Parathyroid adenoma (tissue), 2 donors: ENCODE measurements around the gene ZNF469.

ENCODE experiments used
- H2AFZ ChIP-seq: fragments of 300-600 bp; sonication (generic); one replicate; pipeline ENCODE4 v1.7.0; 2017; ENCODE audit warnings: antibody characterized with exemption, mild to moderate bottlenecking
- H3K27ac ChIP-seq: fragments of 300-600 bp; sonication (generic); one replicate; pipeline ENCODE4 v1.7.0; 2017
- H3K27me3 ChIP-seq: fragments of 300-600 bp; sonication (generic); one replicate; pipeline ENCODE4 v1.7.0; 2017; ENCODE audit warnings: low read length; ENCODE audit not compliant: control insufficient read depth, insufficient read depth
- H3K36me3 ChIP-seq: fragments of 300-600 bp; sonication (generic); one replicate; pipeline ENCODE4 v1.7.0; 2017; ENCODE audit warnings: low read length; ENCODE audit not compliant: control insufficient read depth, insufficient read depth
- H3K4me1 ChIP-seq: fragments of 300-600 bp; sonication (generic); one replicate; pipeline ENCODE4 v1.7.0; 2017; ENCODE audit warnings: control low read depth
- H3K4me2 ChIP-seq: fragments of 300-600 bp; sonication (generic); one replicate; pipeline ENCODE4 v1.7.0; 2017; ENCODE audit warnings: low read length
- H3K4me3 ChIP-seq: fragments of 300-600 bp; sonication (generic); one replicate; pipeline ENCODE4 v1.7.0; 2017; ENCODE audit warnings: low read depth, low read length
- H3K79me2 ChIP-seq: fragments of 300-600 bp; sonication (generic); one replicate; pipeline ENCODE4 v1.7.0; 2017; ENCODE audit warnings: control low read depth
- H3K9ac ChIP-seq: fragments of 300-600 bp; sonication (generic); one replicate; pipeline ENCODE4 v1.7.0; 2017; ENCODE audit warnings: mild to moderate bottlenecking
- H3K9me3 ChIP-seq: fragments of 300-600 bp; sonication (generic); one replicate; pipeline ENCODE4 v1.7.0; 2017; ENCODE audit warnings: low read length; ENCODE audit not compliant: control insufficient read depth
- CTCF ChIP-seq: fragments of 300-600 bp; sonication (generic); IDR thresholded peaks from one replicate; pipeline ENCODE4 v1.7.0; 2017; ENCODE audit warnings: antibody characterized with exemption, mild to moderate bottlenecking
- donor health status: primary hyperparathyroidism.

ZNF469 gene

DNA sequence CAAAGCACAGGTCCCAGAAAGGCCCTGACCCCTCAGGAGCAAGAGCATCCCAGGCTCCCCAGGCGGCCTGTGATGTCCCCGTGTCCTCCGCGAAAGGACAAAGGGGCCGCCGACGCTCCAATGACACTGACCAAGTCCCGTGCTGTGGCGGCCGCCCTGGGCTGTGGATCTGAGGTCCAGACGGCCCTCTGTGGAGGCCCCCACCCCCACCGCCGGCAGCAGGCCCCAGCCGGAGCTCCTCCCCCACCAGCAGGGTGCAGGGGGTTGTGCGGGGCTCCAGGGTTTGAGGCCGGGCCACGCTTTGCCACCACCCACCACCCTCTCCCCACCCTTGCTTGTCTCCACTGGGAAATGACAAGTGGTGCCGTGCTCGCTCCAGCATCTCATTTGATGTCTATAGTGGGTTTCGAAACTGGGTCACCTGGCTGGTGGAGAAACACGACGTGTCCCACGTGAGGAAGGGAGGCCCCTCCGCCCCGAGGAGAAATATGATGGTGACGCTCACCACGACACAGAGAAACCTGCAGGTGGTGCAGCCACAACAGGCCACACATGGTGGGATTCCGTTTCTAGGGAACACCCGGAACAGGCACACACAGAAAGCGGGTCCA lies 31.2 kb upstream of the ZNF469 start:
- no peak overlapping the region for H2AFZ ChIP-seq
- no peak overlapping the region for H3K4me3 ChIP-seq
- no peak overlapping the region for H3K4me2 ChIP-seq
- no peak overlapping the region for H3K9ac ChIP-seq
- no peaks in the 10 kb centered on the region for H3K79me2 ChIP-seq
- no peak for TF ChIP-seq CTCF
- H3K9me3 ChIP-seq: no peaks in the 10 kb centered on the region
- no peak overlapping the region for H3K27ac ChIP-seq
- no peaks in the 10 kb centered on the region for H3K36me3 ChIP-seq
- no peaks in the 10 kb centered on the region for H3K4me1 ChIP-seq
- no peaks in the 10 kb centered on the region for H3K27me3 ChIP-seq

DNA sequence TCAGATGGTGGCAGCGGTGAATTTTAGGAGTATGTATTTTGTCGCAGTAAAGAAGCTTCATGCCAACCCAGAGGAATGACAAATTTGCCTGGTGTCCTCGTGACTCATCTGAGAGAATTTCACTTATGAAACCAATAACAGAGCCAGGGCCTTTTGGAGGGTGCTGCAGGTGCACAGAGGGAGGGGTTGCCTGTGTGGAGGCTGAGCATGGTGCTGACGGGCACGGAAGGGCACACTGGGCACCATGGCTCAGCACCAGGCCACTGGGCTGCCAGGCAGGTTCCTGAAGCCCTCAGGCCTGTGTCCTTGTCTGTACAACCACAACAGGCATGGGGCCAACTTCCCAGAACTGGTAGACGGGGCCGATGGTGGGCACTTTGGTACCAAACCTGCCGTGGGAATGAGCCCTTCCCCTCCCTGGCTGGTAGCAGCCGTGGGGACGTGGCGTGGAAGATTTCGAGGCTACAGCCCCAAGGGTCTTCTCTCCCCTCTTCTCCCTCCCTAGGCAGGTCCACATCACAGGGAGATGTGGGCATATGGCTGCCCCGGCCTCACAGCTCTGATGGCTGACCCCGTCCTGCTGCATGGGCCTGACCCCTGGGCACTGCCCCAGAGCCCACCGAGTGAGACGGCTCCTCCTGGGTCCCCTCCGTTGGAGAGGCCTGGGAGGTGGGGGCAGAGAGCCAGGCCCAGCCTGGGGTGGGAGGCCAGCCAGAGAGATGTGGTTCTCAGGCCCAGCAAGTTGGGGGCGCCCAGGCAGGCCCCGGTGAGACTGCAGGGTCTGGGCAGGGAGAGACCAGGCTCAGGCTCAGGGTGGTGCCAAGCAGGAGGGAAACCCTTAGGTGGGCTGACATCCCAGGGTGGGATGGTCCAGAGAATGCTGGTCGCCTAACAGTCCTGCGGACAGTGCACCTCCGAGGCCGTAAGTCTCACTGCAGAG lies 30.2 kb upstream of the ZNF469 start:
- no peak overlapping the region for H3K4me2 ChIP-seq
- TF ChIP-seq CTCF: no peak

DNA sequence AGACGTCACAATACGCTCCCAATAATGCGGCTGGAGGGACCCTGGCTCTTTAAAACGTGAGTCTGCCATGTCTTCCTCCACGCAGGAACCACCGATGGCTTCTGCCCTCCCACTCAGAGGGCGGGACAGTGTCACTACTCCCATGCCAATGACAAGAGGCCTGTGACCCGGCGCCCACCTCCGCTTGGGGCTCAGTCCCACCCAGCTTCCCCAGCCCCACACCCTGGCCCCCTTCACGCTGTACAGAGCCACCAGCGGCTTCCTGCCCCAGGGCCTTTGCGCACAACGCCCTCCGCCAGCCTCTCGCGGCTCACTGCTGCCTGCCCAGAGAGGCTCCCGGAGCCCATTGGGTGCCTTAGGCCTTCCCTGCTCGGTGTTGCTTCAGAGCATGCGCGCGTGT lies 29.5 kb upstream of the ZNF469 start:
- Histone ChIP-seq H3K9me3 (no peaks in the 10 kb centered on the region), H3K4me1 (no peaks in the 10 kb centered on the region), H3K27me3 (no peaks in the 10 kb centered on the region), H3K79me2 (no peaks in the 10 kb centered on the region), H3K4me3 (no peak overlapping the region), H3K4me2 (no peak overlapping the region), H3K36me3 (no peaks in the 10 kb centered on the region), H3K9ac (no peak overlapping the region), H3K27ac (no peak overlapping the region), H2AFZ (no peak overlapping the region)
- TF ChIP-seq CTCF: no peak

More for the DNA sequence above, 30.2 kb upstream of the ZNF469 start:
- Histone ChIP-seq H2AFZ (no peak overlapping the region), H3K27ac (no peak overlapping the region), H3K4me1 (no peaks in the 10 kb centered on the region), H3K27me3 (no peaks in the 10 kb centered on the region), H3K4me3 (no peak overlapping the region), H3K36me3 (no peaks in the 10 kb centered on the region), H3K9me3 (no peaks in the 10 kb centered on the region), H3K79me2 (no peaks in the 10 kb centered on the region), H3K9ac (no peak overlapping the region)

GRCh38 chr16:88353691-88354090 lies 29.1 kb upstream of the ZNF469 start:
- H3K4me3 ChIP-seq: no peak overlapping the region
- H3K27me3 ChIP-seq: no peaks in the 10 kb centered on the region
- no peak overlapping the region for H3K27ac ChIP-seq
- no peak for TF ChIP-seq CTCF
- H3K9me3 ChIP-seq: no peaks in the 10 kb centered on the region
- no peaks in the 10 kb centered on the region for H3K36me3 ChIP-seq
- H3K4me1 ChIP-seq: no peaks in the 10 kb centered on the region
- H3K79me2 ChIP-seq: no peaks in the 10 kb centered on the region
- H2AFZ ChIP-seq: no peak overlapping the region
- H3K9ac ChIP-seq: no peak overlapping the region
- no peak overlapping the region for H3K4me2 ChIP-seq
